Measurements from ENCODE around the gene TMC1.
A peak's percentile ranks its signal among the peaks of the same experiment; 100 is the strongest.
"Not testable (repeated sequence)": the region's sequence is repeated elsewhere in the genome, so short reads cannot be mapped to it uniquely, and the experiment has no call there.

Gene TMC1

DNA sequence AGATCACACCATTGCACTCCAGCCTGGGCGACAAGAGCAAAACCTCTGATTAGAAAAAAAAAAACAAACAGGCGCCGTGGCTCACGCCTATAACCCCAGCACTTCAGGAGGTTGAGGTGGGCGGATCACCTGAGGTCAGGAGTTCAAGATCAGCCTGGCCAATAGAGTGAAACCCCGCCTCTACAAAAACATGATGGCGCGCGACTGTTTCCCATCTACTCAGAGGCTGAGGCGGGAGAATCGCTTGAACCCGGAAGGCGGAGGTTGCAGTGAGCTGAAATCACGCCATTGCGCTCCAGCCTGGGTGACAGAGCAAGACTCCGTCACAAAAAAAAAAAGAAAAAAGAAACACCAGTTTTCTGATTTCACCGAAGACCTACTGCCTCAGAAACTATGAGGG, at the start of gene TMC1:
Gene TMC1 (plus strand): TSS at position 193 of the 400 bp plus-strand sequence. CDS start 127,041 bp downstream, outside the sequence.
- DNase-seq = not testable (repeated sequence)

DNA sequence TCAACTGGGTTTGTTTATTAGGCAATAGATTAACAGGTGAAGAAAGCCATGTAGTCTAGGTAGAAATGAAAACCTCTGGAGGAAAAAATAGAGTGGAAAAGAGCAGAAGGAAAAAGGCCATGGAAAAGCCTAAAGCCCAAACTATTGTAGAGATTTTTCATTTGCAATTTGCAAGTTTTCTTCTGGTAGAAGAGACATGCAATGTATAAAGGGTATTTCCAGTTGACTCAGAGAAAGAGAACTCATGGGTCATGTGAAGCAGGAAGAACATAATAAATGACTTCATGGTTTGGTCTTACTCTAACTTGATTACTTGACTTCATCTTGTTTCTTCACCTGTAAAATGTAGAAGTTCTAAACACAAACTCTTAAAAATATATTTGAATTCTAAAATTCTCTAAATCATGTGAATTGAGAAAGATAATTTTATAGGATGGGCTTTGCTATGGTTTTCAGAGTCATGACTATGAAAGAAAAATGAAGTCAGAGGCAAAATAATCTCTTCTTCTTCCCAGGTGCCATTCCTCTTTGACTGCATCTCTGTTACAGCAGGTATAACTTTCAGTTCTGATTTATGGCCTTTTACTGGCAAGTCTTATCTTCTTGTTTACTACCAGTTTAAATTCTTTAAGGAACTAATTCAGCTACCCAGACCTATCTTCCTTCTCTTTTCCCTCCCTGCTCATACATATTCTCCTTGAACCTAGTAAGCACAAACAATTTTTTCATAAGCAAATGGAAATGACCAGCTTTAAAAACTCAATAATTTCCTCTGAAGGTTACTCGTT, 47.7 kb upstream of the TMC1 start:
- DNase-seq = no peak

DNA sequence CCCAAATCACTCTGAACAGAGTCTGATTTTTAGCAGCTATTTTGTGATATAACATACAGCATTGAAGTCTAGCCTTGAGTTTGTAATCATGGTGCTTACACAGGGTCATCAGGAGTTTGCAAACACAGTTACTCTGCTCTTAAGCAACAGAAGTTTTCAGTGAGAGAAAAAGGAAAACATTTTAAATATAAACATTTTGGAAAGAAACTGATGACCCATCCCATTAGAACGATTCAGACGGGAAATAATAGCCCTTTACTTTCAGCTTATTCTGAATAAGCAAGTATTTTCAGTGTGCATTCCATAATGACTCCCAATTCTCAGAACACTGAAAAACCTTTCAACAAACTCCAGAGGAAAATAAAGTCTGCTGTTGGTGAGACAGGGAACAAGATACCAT, 46.7 kb upstream of the TMC1 start:
- no peak for DNase-seq

DNA sequence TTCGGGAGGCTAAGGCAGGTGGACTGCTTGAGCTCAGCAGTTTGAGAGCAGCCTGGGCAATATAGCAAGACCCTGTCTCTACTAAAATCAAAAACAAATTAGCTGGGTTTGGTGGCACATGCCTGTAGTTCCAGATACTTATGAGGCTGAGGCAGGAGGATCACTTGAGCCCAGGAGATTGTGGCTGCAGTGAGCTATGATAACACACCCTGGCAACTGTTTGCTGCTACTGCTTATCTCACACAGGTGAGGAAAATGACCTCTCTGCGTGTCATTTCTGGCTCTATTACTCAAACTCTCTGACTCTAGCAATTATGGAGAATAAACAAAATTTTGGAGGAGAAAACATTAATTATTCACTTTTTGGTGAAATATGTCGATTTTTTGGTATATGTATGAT, 45.3 kb upstream of the TMC1 start:
- DNase-seq = no peak

DNA sequence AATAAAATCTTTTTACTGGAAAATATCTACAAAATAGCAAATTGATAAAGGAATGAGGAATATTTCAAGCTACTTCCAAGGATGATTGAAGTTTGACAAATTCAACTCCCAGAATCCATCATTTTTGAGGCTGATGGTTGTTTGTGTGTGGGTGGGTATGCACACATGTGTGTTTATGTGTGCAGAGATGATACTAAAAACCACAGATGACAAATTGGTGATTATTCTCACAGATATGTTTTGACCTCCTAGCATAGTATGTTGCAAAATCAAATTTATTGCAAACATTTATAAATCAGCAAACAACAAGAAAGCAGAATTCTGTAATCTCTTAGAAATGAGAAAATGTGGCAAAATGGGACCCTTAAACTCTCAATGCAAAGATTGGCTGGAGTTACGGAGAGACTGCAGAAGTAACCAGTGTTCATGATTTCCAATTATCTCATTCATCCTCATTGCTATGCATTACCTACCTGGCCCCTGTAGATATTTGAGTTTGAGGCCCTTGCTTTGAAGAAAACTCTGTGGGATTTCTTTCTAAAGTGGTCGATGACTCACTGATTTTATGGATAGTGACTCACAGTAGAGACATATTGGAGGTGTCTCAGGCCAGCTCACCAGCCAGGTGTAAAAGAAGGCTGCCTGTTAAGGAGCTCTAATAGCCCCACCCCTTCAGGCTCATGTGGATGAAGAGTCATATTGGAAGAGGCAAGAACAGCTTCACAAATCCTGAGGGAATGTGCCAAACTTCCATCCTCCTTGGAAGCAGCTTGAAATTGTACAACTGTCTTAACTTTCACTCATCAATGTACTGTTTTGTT, 44.6 kb upstream of the TMC1 start:
- DNase-seq = no peak

DNA sequence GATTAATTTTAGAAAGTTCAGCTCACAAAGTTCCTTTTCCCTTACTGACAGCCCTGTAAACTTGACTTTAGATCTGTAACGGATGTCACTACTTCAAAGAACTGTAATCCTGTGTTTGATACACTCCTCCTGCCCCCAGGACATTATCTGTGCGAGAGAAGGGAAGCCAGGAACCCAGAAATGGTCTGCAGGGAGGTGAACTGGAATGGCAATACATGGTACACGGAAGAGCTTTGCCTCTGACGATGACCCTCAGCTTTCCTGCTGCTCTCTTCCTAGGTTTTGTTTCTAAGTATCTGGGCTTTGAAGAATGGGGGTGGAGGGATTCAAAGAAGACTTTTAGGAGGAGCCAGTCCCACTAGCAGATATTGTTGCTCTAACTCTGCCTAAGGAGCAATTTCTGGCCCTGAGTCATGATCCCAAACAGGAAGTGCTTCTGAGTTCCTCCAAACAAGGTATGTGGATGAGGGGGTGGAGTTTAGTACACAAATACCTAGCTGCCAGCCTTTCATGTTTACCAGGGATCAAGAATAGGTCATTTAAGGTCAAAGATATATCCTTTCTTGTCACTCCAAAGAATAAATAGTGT, 43.4 kb upstream of the TMC1 start:
- DNase-seq = no peak

DNA sequence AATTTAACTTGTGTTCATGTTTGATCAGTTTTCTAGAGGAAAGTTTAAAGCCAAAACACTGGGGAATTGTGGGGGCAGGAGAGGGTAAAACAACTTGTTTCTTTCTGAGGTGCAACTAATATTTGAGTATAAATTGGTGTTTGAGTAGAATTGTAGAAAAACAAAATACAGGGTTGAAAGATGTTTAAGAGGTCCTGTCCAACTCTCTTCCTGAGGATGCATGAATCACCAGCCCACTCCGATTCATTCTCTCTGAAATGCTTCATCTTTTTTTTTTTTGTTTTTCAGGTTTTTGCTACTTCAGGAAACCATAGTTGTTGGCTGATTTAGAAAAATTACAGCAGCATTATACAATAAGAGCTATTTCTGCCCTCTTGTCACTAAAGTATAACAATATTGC, 42.4 kb upstream of the TMC1 start:
- DNase-seq = no peak

DNA sequence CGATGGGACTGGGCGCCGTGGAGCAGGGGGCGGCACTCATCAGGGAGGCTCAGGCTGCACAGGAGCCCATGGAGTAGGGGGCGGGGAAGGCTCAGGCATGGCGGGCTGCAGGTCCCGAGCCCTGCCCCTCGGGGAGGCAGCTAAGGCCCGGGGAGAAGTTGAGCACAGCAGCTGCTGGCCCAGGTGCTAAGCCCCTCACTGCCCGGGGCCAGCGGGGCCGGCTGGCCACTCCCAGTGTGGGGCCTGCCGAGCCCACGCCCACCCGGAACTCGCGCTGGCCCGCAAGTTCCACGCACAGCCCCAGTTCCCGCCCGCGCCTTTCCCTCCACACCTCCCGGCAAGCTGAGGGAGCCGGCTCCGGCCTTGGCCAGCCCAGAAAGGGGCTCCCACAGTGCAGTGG, 41.1 kb upstream of the TMC1 start:
- DNase-seq = not testable (repeated sequence)

DNA sequence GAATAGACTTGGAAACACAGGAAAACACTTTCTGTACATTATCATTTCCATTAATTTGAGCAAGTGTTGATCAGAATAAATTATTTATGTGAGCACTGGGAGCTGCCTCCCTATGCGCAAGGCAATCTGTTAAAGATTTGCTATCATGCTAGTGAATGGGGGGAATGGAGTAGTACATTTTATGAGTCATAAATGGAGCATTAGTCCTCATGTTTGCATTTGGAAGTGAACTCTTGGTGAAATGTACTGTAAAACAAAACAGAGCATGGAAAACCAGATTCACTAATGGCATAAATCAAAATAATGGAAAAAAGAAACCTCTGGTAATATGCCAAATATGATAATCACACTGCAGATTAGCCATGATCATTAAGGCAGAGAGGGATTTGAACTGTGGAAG, 40.5 kb upstream of the TMC1 start:
- no peak for DNase-seq

DNA sequence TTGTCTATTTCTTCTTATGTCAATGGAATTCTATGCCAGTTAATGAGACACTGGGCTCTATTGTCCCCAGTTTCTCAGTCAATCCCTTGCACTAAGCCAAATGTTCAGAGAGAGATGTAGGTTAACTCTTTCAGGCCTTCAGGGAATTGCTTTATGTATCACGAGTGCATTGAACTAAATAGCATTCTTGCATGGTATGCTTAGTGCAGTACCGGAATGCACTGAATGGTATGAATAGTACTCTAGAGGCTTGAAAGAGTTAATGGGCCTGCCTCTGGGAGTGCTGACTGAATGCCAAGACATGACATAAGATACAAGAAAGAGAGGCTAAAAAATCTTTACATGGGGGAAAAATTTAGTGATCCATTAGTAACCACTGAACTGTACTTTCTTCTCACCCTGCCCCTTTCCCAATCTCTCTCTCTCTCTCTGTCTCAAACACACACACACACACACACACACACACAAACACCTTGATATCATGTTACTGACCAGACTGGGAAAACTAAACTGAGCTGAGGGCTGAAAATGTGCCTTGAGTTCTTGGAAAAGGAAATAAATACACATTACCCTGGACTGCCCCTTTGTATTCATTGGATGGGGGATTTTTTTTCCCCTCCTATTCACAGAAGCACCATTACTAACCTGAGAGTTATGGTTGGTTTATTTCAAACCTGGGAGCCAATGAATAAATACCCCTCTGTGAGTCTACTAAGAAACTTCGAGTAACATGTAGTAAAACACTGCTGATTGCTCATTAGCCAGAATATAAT, 35.4 kb upstream of the TMC1 start:
- no peak for DNase-seq

DNA sequence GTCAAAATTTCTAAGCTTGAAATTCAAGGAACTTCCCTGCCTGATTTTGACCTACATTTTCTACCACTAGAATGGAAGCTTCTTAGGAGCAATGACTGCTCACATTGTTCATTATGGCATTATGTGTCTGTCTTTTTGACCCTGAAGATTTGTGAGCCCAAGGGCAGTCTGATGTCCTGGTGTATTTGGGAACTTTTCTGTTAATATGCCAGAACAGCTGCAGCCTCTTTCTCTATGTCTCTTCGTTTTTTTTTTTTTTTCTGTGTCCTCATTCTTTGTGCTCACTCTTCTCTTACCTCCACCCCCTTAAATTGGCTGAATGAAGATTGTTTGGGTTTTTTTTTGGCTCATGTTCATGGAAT, 34.8 kb upstream of the TMC1 start:
- no peak for DNase-seq

DNA sequence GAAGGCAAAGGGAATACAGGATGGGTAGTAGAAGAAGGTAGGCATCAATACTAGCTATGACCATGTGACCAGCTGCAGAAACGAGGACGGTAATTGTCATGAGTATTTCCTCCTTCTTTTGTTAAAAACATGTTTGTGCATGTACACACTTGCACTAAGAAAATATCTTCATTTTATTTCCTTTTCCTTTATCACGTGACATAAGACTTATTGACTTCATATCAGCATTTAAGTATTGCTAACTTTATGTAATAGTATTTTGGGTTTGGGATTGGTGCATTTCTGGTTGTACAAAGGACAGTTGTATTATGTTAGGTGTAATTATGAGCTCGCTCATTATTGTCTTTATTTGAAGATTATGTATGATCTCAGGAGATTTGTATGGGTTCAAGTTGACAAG, 33.7 kb upstream of the TMC1 start:
- DNase-seq = not testable (repeated sequence)

DNA sequence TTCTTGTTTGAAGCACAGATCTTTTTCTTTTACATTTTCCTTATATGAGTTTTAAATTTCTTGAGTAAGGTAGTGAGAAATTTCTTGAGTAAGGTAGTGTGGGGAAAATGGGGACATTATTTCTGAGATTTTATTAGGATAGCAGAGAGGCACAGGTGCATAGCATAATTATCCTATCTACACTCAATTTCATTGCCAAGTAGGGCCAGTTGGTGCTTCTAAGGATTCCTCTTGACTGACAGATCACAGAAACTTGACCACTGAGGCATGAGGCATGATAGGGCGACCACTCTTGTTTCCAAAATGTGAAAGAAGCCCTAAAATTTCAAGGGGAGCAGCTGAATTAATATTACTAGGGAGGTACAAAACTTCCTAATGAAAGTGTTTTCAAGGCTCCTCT, 31.4 kb upstream of the TMC1 start:
- DNase-seq = no peak

DNA sequence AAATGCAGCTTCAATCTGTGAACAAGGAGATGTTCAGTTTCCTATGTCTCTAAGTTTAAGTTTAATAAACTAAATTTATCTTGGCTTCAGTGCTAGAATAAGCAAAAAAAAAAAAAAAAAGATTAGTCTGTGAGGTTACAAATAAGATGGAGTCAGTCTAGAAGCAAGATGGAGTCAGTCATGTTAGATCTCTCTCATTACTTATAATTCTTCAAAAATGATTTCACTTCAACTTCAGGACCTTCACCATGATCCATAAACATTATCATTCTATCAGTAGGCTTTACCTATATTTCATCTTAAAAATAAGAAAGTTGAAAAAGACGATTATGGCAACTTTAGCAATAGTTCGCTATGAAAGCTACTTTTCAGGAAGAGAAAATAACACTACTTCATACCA, 30.2 kb upstream of the TMC1 start:
- no peak for DNase-seq

DNA sequence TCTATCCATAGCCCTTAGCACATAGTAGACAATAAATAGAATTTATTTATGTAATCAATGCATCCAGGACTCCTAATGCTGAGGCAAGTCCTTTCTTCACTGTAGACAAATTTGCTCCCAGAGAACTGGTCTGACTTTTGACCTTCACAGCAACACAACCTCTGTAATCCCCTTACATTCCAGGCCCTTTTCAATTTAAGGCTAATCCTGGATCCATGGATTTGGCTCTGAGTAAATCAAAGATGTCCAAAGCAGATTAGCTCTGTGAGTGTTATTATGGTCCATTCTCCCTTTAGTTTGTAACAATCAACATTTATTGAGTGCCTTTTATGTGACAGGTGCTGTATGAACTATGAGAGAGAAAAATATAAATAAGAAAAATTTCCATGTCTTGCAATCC, 27.4 kb upstream of the TMC1 start:
- no peak for DNase-seq

DNA sequence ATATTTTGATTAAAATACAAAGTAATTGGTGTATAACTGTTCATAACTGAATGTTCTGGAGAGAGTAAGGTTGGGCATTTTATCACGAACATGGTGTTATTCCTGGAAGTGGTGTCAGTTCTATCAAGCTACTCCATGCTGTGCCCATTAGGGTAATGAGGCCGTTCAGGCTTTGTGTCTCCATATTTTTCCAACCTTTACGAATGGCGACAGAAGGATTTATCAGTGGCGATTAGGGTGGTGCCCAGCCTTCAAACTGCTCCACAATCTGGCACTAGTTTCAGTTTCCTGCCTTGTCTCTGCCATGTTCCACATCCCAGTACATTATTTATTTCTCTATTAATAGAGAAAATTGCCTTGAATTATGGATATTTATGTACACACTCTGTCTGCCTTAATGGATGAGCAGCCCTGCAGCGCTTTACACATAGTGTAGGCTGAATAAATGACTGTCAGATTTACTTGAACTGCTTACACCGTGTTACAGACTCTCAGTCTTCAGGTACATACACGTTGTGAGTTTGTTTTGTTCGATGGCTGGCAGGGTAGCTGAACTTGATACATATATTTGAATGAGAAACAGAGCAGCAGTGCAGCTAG, 23.9 kb upstream of the TMC1 start:
- no peak for DNase-seq

DNA sequence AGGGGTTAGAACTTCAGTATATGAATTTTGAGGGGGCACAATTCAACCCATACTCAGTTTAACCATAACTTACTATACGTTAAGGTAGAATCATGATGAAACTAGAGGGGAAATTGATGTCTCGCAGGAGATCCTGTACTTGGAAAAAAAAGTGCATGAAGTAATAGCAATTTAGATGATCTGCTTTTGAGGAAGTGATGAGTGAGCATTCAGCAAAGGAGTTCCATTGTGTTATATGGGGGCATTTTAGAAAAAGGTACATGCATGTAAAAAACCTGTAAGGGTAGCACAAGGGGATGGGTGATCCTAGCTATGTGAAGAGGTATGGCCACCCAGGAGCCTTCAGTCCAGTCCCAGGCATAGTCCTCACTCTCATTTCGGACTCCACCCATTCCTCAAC, 14.8 kb upstream of the TMC1 start:
- no peak for DNase-seq

DNA sequence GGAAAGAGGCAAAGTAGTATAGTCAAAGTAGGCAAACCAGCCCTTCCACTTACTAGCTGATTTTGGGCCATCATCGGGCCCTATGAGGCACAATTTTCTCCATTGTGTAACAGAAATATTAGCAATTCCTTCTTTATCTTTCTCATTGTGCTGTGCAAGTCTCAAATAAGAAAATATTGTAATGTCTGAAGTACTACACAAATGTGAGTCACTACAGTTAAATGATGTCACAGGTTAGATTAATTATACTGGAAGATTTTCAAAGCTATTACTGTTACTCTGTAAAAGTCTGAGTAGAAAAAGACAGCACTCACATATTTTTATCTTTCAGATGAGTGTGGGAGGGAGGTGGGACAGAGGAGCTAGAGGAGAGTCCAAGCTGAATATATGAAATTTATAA, 12.4 kb upstream of the TMC1 start:
- no peak for DNase-seq

DNA sequence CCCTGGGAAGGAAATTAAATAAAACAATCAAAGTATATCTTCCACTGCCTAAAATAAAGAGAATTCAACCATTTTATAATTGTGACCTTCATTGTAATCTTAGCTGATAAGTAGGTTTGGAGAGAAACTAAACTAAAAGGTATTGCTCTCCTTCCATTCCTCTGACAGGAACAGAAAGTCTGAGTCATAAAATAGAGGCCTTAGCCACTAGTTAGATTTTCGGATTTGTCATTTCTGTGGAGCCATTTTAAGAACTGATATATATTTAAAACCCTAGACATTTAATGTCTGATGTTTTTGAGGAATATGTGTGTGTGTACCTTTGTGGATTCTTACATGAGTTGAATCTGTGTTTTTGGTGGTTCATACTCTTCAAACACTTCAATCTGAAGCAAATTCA, 11.8 kb upstream of the TMC1 start:
- DNase-seq = no peak

DNA sequence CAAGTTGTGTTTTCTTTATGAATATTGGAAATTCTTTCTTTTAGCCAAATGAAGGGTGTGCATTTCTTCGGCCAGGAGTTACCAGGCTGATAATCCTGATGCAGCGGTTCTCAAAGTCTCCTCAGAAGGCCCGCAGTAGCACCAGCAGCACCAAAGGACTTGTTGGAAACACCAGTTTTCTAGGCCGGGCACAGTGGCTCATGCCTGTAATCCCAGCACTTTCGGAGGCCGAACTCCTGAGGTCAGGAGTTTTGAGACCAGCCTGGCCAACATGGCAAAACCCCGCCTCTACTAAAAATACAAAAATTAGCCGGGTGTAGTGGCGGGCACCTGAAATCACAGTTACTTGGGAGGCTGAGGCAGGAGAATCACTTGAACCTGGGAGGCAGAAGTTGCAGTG, 397 bp upstream of the TMC1 start:
- DNase-seq = not testable (repeated sequence)

DNA sequence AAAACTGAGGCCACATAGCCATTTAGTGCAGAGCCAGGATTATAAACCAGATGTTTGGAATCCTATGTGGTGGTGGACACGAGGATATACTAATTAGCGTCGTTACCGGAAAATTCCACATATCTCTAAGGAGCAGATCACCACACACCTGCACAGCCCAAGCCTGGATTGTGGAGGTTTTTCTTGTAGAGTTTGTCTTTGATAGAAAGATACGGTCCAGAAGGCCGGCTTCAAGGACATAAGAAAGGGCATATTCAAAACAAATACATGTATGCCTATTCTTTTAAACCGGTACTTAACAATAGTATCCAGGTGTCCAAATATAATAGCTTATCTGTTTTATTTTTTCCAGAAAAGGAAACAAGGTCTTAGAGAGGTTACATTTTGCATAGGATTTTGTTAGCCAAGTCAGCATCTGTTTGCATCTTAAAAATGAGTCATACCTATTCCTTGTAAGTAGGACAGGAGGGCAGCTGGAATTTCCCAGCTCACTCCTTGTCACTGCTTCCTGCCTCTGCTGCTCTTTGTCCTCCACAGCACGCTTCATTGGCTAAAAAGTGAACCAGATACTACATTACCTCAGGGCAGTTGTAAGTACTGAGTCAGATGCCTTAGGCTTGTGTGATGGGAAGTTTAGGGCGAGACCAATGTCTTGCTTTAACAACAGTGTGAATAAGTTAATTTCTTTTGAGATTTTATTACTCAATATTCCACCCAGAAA, 3.6 kb downstream of the TMC1 start:
- DNase-seq = peak; percentile 85
